Measurements from ENCODE around the gene CMPK1. TPM values are rescaled to one million over a fixed set of nuclear protein-coding genes. Genes with fewer than 3 reads are reported as not detected.
"Not testable (repeated sequence)": the region's sequence is repeated elsewhere in the genome, so short reads cannot be mapped to it uniquely, and the experiment has no call there.

Gene CMPK1
- total RNA-seq, 1 donor, result 120 TPM

- no peak overlapping the region for H3K4me3 ChIP-seq (ENCODE audit: low read depth, low read length)
- DNase-seq (ENCODE audit: low read depth), result no peak
- TF ChIP-seq, protein P1, sequence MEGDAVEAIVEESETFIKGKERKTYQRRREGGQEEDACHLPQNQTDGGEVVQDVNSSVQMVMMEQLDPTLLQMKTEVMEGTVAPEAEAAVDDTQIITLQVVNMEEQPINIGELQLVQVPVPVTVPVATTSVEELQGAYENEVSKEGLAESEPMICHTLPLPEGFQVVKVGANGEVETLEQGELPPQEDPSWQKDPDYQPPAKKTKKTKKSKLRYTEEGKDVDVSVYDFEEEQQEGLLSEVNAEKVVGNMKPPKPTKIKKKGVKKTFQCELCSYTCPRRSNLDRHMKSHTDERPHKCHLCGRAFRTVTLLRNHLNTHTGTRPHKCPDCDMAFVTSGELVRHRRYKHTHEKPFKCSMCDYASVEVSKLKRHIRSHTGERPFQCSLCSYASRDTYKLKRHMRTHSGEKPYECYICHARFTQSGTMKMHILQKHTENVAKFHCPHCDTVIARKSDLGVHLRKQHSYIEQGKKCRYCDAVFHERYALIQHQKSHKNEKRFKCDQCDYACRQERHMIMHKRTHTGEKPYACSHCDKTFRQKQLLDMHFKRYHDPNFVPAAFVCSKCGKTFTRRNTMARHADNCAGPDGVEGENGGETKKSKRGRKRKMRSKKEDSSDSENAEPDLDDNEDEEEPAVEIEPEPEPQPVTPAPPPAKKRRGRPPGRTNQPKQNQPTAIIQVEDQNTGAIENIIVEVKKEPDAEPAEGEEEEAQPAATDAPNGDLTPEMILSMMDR (IDR thresholded peaks at IDR 0.05; ENCODE audit: insufficient read depth, low read depth, low read length), result no peak
Observed at GRCh38 chr1:47338249-47339077, 4.9 kb downstream of the CMPK1 start.

DNA sequence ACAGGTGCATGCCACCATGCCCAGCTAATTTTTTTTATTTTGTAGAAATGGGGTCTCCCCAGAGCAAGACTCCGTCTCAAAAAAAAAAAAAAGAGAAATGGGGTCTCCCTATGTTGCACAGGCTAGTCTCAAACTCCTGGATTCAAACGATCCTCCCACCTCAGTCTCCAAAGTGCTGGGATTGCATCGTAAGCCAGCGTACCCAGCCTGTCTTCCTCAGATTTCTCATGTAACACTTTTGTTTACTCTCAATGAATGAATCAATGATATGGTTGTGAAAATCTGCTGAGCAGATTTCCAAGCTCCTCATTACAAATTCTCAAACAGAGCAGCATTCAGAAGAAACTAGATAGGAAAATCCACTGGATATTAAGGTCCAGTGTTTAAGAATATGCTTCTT lies 6.6 kb downstream of the CMPK1 start:
- no peak overlapping the region for H3K4me3 ChIP-seq (ENCODE audit: low read depth, low read length)
- peak; percentile 46 for DNase-seq (ENCODE audit: low read depth)
- TF ChIP-seq, protein P1 (IDR thresholded peaks at IDR 0.05; ENCODE audit: insufficient read depth, low read depth, low read length), result no peak

- not testable (repeated sequence) for DNase-seq (ENCODE audit: low read depth); H3K4me3 ChIP-seq (ENCODE audit: low read depth, low read length)
Observed at GRCh38 chr1:47346979-47347378, 13.4 kb downstream of the CMPK1 start.

GRCh38 chr1:47347735-47348134 lies 14.1 kb downstream of the CMPK1 start:
- DNase-seq (ENCODE audit: low read depth), result no peak
- TF ChIP-seq, protein P1 (IDR thresholded peaks at IDR 0.05; ENCODE audit: insufficient read depth, low read depth, low read length), result no peak
- H3K4me3 ChIP-seq (ENCODE audit: low read depth, low read length), result no peak overlapping the region

DNA sequence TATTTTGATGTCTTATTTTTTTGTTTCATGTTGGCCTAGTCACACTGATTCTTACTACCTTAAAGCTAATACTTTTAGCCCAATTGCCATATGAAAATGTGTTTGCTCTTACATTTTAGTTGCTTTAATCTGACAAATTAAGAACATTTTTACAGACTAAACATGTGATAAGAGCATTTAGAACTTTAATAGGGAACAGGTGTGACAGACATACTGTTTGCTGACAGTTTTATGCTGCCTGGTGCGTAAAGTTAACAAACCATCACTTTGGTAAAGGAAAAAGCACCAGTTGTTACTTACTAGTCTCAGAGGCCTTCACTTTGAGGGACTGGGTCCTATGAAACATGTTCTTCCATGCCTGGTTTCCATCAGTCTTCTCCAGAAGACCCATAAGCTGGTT lies 14.7 kb downstream of the CMPK1 start:
- TF ChIP-seq, protein P1 (IDR thresholded peaks at IDR 0.05; ENCODE audit: insufficient read depth, low read depth, low read length), result no peak
- no peak overlapping the region for H3K4me3 ChIP-seq (ENCODE audit: low read depth, low read length)
- DNase-seq (ENCODE audit: low read depth), result peak; percentile 9

DNA sequence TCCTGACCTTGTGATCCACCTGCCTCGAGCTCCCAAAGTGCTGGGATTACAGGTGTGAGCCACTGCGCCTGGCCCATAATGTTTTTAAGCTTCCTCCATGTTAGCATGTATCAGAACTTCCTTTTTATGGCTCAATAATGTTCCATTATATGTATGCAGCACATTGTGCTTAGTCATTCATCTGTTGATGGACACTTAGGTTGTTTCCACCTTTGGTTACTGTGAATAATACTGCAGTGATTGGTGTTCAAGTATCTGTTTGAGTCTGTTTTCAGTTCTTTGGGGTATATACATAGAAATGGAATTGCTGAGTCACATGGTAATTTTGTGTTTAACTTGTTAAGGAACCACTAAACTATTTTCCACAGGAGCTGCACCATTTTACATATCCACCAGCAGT lies 17.7 kb downstream of the CMPK1 start:
- H3K4me3 ChIP-seq (ENCODE audit: low read depth, low read length), result no peak overlapping the region
- TF ChIP-seq, protein P1 (IDR thresholded peaks at IDR 0.05; ENCODE audit: insufficient read depth, low read depth, low read length), result no peak
- no peak for DNase-seq (ENCODE audit: low read depth)

GRCh38 chr1:47361380-47361779 lies 27.8 kb downstream of the CMPK1 start:
- TF ChIP-seq, protein P1 (IDR thresholded peaks at IDR 0.05; ENCODE audit: insufficient read depth, low read depth, low read length), result no peak
- no peak overlapping the region for H3K4me3 ChIP-seq (ENCODE audit: low read depth, low read length)
- DNase-seq (ENCODE audit: low read depth), result no peak
